Peyer's patch (tissue), 4 donors: ENCODE measurements around the gene PACSIN2. TPM values are rescaled to one million over a fixed set of nuclear protein-coding genes. Genes with fewer than 3 reads are reported as not detected.

Source experiments
- DNase-seq, 3 donors: peaks; one replicate each; pipeline ENCODE4 v3.0.0-alpha.2; 2017 to 2019
- H3K27ac ChIP-seq, 4 donors: fragments of 200-600 bp; sonication (generic); one replicate each; pipeline ENCODE4 v1.5.1; 2016 to 2019
- H3K27me3 ChIP-seq, 2 donors: fragments of 200-600 bp; sonication (generic); one replicate each; pipeline ENCODE4 v1.5.1; 2019
- H3K36me3 ChIP-seq, 3 donors: fragments of 200-600 bp; sonication (generic); one replicate each; pipeline ENCODE4 v1.5.1; 2016 to 2019
- H3K4me1 ChIP-seq, 4 donors: fragments of 200-600 bp; sonication (generic); one replicate each; pipeline ENCODE4 v1.5.1; 2016 to 2019
- H3K4me3 ChIP-seq, 4 donors: fragments of 200-600 bp; sonication (generic); 1 replicate in 3 of 4; 2 replicates in 1 of 4; pipeline ENCODE4 v1.5.1; 2016 to 2019; ENCODE audit warnings: mild to moderate bottlenecking in 1 of 4
- H3K9me3 ChIP-seq, 4 donors: fragments of 200-600 bp; sonication (generic); one replicate each; pipeline ENCODE4 v1.5.1; 2016 to 2019; ENCODE audit warnings: mild to moderate bottlenecking in 1 of 4
- CTCF ChIP-seq, 6 experiments: fragments of 450-650 bp in 4 of 6; fragments of 200-600 bp in 2 of 6; sonication (generic) in 1 of 6; IDR thresholded peaks; one replicate each; pipeline ENCODE4 v1.5.1; 2017 to 2019; ENCODE audit warnings: antibody characterized with exemption in 6 of 6, mild to moderate bottlenecking in 3 of 6, moderate library complexity in 1 of 6
- POLR2A ChIP-seq, 2 donors: fragments of 450-650 bp; IDR thresholded peaks; one replicate each; pipeline ENCODE4 v1.5.1; 2017; ENCODE audit warnings: antibody characterized with exemption in 2 of 2, mild to moderate bottlenecking in 2 of 2, moderate library complexity in 2 of 2
- total RNA-seq, 4 donors: library from RNA; depleted of rRNA; stranded (reverse); fragments of >200 nt; gene quantifications; one replicate each; pipeline ENCODE4 v1.1.0, GENCODE V29; 2016

Gene PACSIN2
- total RNA-seq, 4 donors from 2014 or later: 58.0 to 149 (median 110) TPM

GRCh38 chr22:42942351-42942750 lies 72.6 kb downstream of the PACSIN2 start:
- Histone ChIP-seq H3K4me1 (peaks cover 5 to 54% (median 17%) of the 10 kb centered on the region in 4 donors), H3K4me3 (no peak overlapping the region), H3K36me3 (no peaks in the 10 kb centered on the region), H3K27ac (no peak overlapping the region), H3K27me3 (no peaks in the 10 kb centered on the region), H3K9me3 (no peaks in the 10 kb centered on the region)
- no peak for DNase-seq
- TF ChIP-seq POLR2A (IDR thresholded peaks at IDR 0.05) (no peak), CTCF (IDR thresholded peaks at IDR 0.05) (no peak)

- peaks cover 0 to 59% (median 22%) of the 10 kb centered on the region in 4 donors for H3K4me1 ChIP-seq
- H3K27me3 ChIP-seq: no peaks in the 10 kb centered on the region
- H3K9me3 ChIP-seq: no peaks in the 10 kb centered on the region
- no peak for TF ChIP-seq POLR2A (IDR thresholded peaks at IDR 0.05)
- TF ChIP-seq CTCF (IDR thresholded peaks at IDR 0.05): no peak
- no peaks in the 10 kb centered on the region for H3K36me3 ChIP-seq
- DNase-seq: peak in 1 of 3 donors; percentile 68
- H3K4me3 ChIP-seq: no peak overlapping the region
- H3K27ac ChIP-seq: peak overlapping the region; percentile 21 to 93 (median 68)
Measured at GRCh38 chr22:42939941-42940653, 74.9 kb downstream of the PACSIN2 start.

GRCh38 chr22:42939451-42939881 lies 75.5 kb downstream of the PACSIN2 start:
- Histone ChIP-seq H3K9me3 (no peaks in the 10 kb centered on the region), H3K36me3 (no peaks in the 10 kb centered on the region), H3K4me1 (peaks cover 0 to 65% (median 27%) of the 10 kb centered on the region in 4 donors), H3K27ac (peak overlapping the region; percentile 21 to 93 (median 68)), H3K27me3 (no peaks in the 10 kb centered on the region), H3K4me3 (no peak overlapping the region)
- DNase-seq: peak in 1 of 3 donors; percentile 47
- TF ChIP-seq CTCF (IDR thresholded peaks at IDR 0.05) (no peak), POLR2A (IDR thresholded peaks at IDR 0.05) (no peak)

GRCh38 chr22:42938976-42939375 lies 76.0 kb downstream of the PACSIN2 start:
- H3K27ac ChIP-seq: peak overlapping the region; percentile 21 to 93 (median 68)
- peak in 1 of 3 donors; percentile 38 for DNase-seq
- H3K36me3 ChIP-seq: no peaks in the 10 kb centered on the region
- TF ChIP-seq POLR2A (IDR thresholded peaks at IDR 0.05) (no peak), CTCF (IDR thresholded peaks at IDR 0.05) (no peak)
- no peaks in the 10 kb centered on the region for H3K27me3 ChIP-seq
- no peaks in the 10 kb centered on the region for H3K9me3 ChIP-seq
- no peak overlapping the region for H3K4me3 ChIP-seq
- H3K4me1 ChIP-seq: peaks cover 0 to 70% (median 31%) of the 10 kb centered on the region in 4 donors

- Histone ChIP-seq H3K27ac (peak overlapping the region in 3 of 4 donors; percentile 65 to 93 (median 70)), H3K9me3 (no peaks in the 10 kb centered on the region), H3K27me3 (no peaks in the 10 kb centered on the region), H3K36me3 (no peaks in the 10 kb centered on the region), H3K4me1 (peaks cover 0 to 71% (median 31%) of the 10 kb centered on the region in 4 donors), H3K4me3 (no peak overlapping the region)
- peak in 1 of 3 donors; percentile 27 for DNase-seq
- no peak for TF ChIP-seq POLR2A (IDR thresholded peaks at IDR 0.05)
- no peak for TF ChIP-seq CTCF (IDR thresholded peaks at IDR 0.05)
Measured at GRCh38 chr22:42938449-42938848, 76.5 kb downstream of the PACSIN2 start.
